Neural cell (in vitro differentiated cells): Measurements from ENCODE around the gene CDK13. TPM values are rescaled to one million over a fixed set of nuclear protein-coding genes. Genes with fewer than 3 reads are reported as not detected.

ENCODE experiments used
- H2AFZ ChIP-seq: fragments of 200-600, 300-800 bp; sonication (generic), shearing (Covaris generic); 2 replicates; pipeline ENCODE4 v1.6.0; 2014; ENCODE audit warnings: low read depth, mild to moderate bottlenecking, antibody characterized with exemption, low read length, moderate library complexity
- H3F3A ChIP-seq: fragments of 200-600 bp; shearing (Covaris generic); 2 replicates; pipeline ENCODE4 v1.6.1; 2016; ENCODE audit warnings: mild to moderate bottlenecking, moderate library complexity, mixed read lengths, antibody characterized with exemption, low read length; ENCODE audit not compliant: insufficient read depth, poor library complexity, severe bottlenecking
- H3K27ac ChIP-seq: fragments of 200-600, 300-800 bp; sonication (generic), shearing (Covaris generic); 2 replicates; pipeline ENCODE4 v1.5.1; 2014; ENCODE audit warnings: mild to moderate bottlenecking, low read length, moderate library complexity
- H3K27me3 ChIP-seq: fragments of 300-800, 200-600 bp; sonication (generic), shearing (Covaris generic); 2 replicates; pipeline ENCODE4 v1.6.0; 2014; ENCODE audit warnings: mild to moderate bottlenecking, low read depth, low read length, moderate library complexity; ENCODE audit not compliant: insufficient read depth
- H3K36me3 ChIP-seq: fragments of 300-800, 200-600 bp; sonication (generic), shearing (Covaris generic); 2 replicates; pipeline ENCODE4 v1.5.1; 2014; ENCODE audit warnings: mild to moderate bottlenecking, antibody characterized with exemption, low read length, moderate library complexity; ENCODE audit not compliant: insufficient read depth
- H3K4me2 ChIP-seq: fragments of 300-800, 200-600 bp; sonication (generic), shearing (Covaris generic); 2 replicates; pipeline ENCODE4 v1.6.0; 2014; ENCODE audit warnings: mild to moderate bottlenecking, low read length
- H3K4me3 ChIP-seq: fragments of 300-800, 200-600 bp; sonication (generic), shearing (Covaris generic); 2 replicates; pipeline ENCODE4 v1.5.1; 2014; ENCODE audit warnings: mild to moderate bottlenecking, low read length, moderate library complexity
- H3K79me2 ChIP-seq: fragments of 200-600 bp; shearing (Covaris generic); replicated peaks from 2 replicates; pipeline ENCODE4 v1.6.0; 2014; ENCODE audit warnings: mild to moderate bottlenecking, low read length, moderate library complexity; ENCODE audit not compliant: insufficient read depth
- H3K9ac ChIP-seq: fragments of 300-800, 200-600 bp; sonication (generic), shearing (Covaris generic); 2 replicates; pipeline ENCODE4 v1.6.1; 2016; ENCODE audit warnings: mild to moderate bottlenecking, low read length, mixed read lengths
- H3K9me2 ChIP-seq: fragments of 200-600 bp; shearing (Covaris generic); 2 replicates; pipeline ENCODE4 v1.6.1; 2016; ENCODE audit warnings: mild to moderate bottlenecking, low read length, mixed read lengths; ENCODE audit not compliant: insufficient read depth
- H3K9me3 ChIP-seq: fragments of 200-600, 300-800 bp; sonication (generic), shearing (Covaris generic); 2 replicates; pipeline ENCODE4 v1.6.1; 2016; ENCODE audit warnings: mild to moderate bottlenecking, mixed run types, low read length, moderate library complexity, mixed read lengths
- H4K20me1 ChIP-seq: fragments of 200-600 bp; shearing (Covaris generic); 2 replicates; pipeline ENCODE4 v1.6.1; 2016; ENCODE audit warnings: mild to moderate bottlenecking, mixed run types; ENCODE audit not compliant: insufficient read depth
- CTCF ChIP-seq: fragments of 450-650 bp; IDR thresholded peaks from 2 replicates; pipeline ENCODE4 v1.5.1; 2014; ENCODE audit warnings: antibody characterized with exemption, mild to moderate bottlenecking, moderate library complexity; ENCODE audit not compliant: poor library complexity, severe bottlenecking
- EP300 ChIP-seq: fragments of 450-650 bp; conservative IDR thresholded peaks from 2 replicates; pipeline ENCODE4 v1.6.1; 2014; ENCODE audit warnings: antibody characterized with exemption, mild to moderate bottlenecking, moderate library complexity; ENCODE audit not compliant: poor library complexity, severe bottlenecking
- EZH2 ChIP-seq: fragments of 200-600, 300-800 bp; shearing (Covaris generic), sonication (generic); IDR thresholded peaks from 2 replicates; pipeline ENCODE4 v1.6.1; 2014; ENCODE audit warnings: antibody characterized with exemption, low read length, borderline replicate concordance, mild to moderate bottlenecking; ENCODE audit not compliant: insufficient read depth, poor library complexity, severe bottlenecking
- MXI1 ChIP-seq: fragments of 450-650 bp; conservative IDR thresholded peaks from 2 replicates; pipeline ENCODE4 v1.6.1; 2014; ENCODE audit warnings: antibody characterized with exemption, mild to moderate bottlenecking; ENCODE audit not compliant: poor library complexity, severe bottlenecking
- POLR2AphosphoS5 ChIP-seq: IDR thresholded peaks from 2 replicates; pipeline ENCODE4 v1.6.1; 2012
- RAD21 ChIP-seq: fragments of 450-650 bp; conservative IDR thresholded peaks from 2 replicates; pipeline ENCODE4 v1.6.1; 2014; ENCODE audit warnings: antibody characterized with exemption, mild to moderate bottlenecking, moderate library complexity
- REST ChIP-seq: IDR thresholded peaks from 2 replicates; pipeline ENCODE4 v1.6.1; 2012; ENCODE audit warnings: borderline replicate concordance
- SMC3 ChIP-seq: fragments of 450-650 bp; conservative IDR thresholded peaks from 2 replicates; pipeline ENCODE4 v1.6.1; 2014; ENCODE audit warnings: antibody characterized with exemption, mild to moderate bottlenecking, moderate library complexity; ENCODE audit not compliant: poor library complexity
- TAF1 ChIP-seq: IDR thresholded peaks from 2 replicates; pipeline ENCODE4 v1.6.1; 2012; ENCODE audit warnings: low read depth
- polyA plus RNA-seq: library from polyadenylated mRNA; depleted of rRNA; stranded (reverse); fragments of >200 nt; gene quantifications from 2 replicates; pipeline ENCODE4 v1.2.3, GENCODE V29; 2014

CDK13 gene
- polyA plus RNA-seq, 1 donor from 2014 or later, result 27.0 TPM

- H4K20me1 ChIP-seq, result peaks cover 14% of the 10 kb centered on the region
- H3K36me3 ChIP-seq, result no peaks in the 10 kb centered on the region
- H3K4me2 ChIP-seq, result peak overlapping the region; percentile 79
- no peaks in the 10 kb centered on the region for H3K9me3 ChIP-seq
- H3K79me2 ChIP-seq, result peaks cover 58% of the 10 kb centered on the region
- H2AFZ ChIP-seq, result no peak overlapping the region
- TF ChIP-seq TAF1, result no peak
- TF ChIP-seq EP300, result no peak
- TF ChIP-seq CTCF, result no peak
- no peak for TF ChIP-seq POLR2AphosphoS5
- H3K9me2 ChIP-seq, result no peaks in the 10 kb centered on the region
- peaks cover 11% of the 10 kb centered on the region for H3F3A ChIP-seq
- H3K9ac ChIP-seq, result peak overlapping the region; percentile 87
- H3K4me3 ChIP-seq, result peak overlapping the region; percentile 85
- no peak overlapping the region for H3K27ac ChIP-seq
- no peaks in the 10 kb centered on the region for H3K27me3 ChIP-seq
Observed at GRCh38 chr7:39952374-39952773, 2.3 kb downstream of the CDK13 start.

GRCh38 chr7:39952803-39953202, 2.7 kb downstream of the CDK13 start:
- Histone ChIP-seq H3K27me3 (no peaks in the 10 kb centered on the region), H3K36me3 (no peaks in the 10 kb centered on the region), H3K9ac (no peak overlapping the region), H3K4me2 (peak overlapping the region; percentile 79), H3F3A (peaks cover 9% of the 10 kb centered on the region), H3K27ac (no peak overlapping the region), H2AFZ (no peak overlapping the region), H3K9me3 (no peaks in the 10 kb centered on the region), H4K20me1 (peaks cover 14% of the 10 kb centered on the region), H3K79me2 (peaks cover 62% of the 10 kb centered on the region), H3K9me2 (no peaks in the 10 kb centered on the region), H3K4me3 (peak overlapping the region; percentile 85)
- TF ChIP-seq TAF1 (no peak), MXI1 (no peak), CTCF (no peak), POLR2AphosphoS5 (no peak), EZH2 (no peak), RAD21 (no peak), EP300 (no peak), REST (no peak), SMC3 (no peak)
